ENCODE measurements around the gene ALDH1A2.

The ALDH1A2 gene

GRCh38 chr15:58060575-58060974, 4.9 kb downstream of the ALDH1A2 start:
- no peak for FAIRE-seq
- DNase-seq (ENCODE audit: insufficient read length, low spot score) = no peak
- TF ChIP-seq TAF1 (IDR thresholded peaks at IDR 0.05; ENCODE audit: low read depth, low read length) (no peak), POLR2A (IDR thresholded peaks at IDR 0.05; ENCODE audit: low read depth, low read length) (no peak), POLR2AphosphoS5 (IDR thresholded peaks at IDR 0.05; ENCODE audit: low read depth, low read length) (no peak), PAX5 (IDR thresholded peaks at IDR 0.05; ENCODE audit: insufficient read depth, low read length, severe bottlenecking) (no peak), SPI1 (IDR thresholded peaks at IDR 0.05; ENCODE audit: low read depth, low read length) (no peak), POU2F2 (IDR thresholded peaks at IDR 0.05; ENCODE audit: low read depth, low read length) (no peak)

GRCh38 chr15:58058729-58059128, 6.8 kb downstream of the ALDH1A2 start:
- FAIRE-seq = no peak
- TF ChIP-seq POU2F2 (IDR thresholded peaks at IDR 0.05; ENCODE audit: low read depth, low read length) (no peak), PAX5 (IDR thresholded peaks at IDR 0.05; ENCODE audit: insufficient read depth, low read length, severe bottlenecking) (no peak), SPI1 (IDR thresholded peaks at IDR 0.05; ENCODE audit: low read depth, low read length) (no peak), TAF1 (IDR thresholded peaks at IDR 0.05; ENCODE audit: low read depth, low read length) (no peak), POLR2AphosphoS5 (IDR thresholded peaks at IDR 0.05; ENCODE audit: low read depth, low read length) (no peak), POLR2A (IDR thresholded peaks at IDR 0.05; ENCODE audit: low read depth, low read length) (no peak)

GRCh38 chr15:58058073-58058472, 7.4 kb downstream of the ALDH1A2 start:
- DNase-seq (ENCODE audit: insufficient read length, low spot score) (no peak), FAIRE-seq (no peak)
- TF ChIP-seq POU2F2 (IDR thresholded peaks at IDR 0.05; ENCODE audit: low read depth, low read length) = no peak
- no peak for TF ChIP-seq TAF1 (IDR thresholded peaks at IDR 0.05; ENCODE audit: low read depth, low read length)
- TF ChIP-seq SPI1 (IDR thresholded peaks at IDR 0.05; ENCODE audit: low read depth, low read length) = peak; percentile 56; the same call in 1 of the 2 replicates
- no peak for TF ChIP-seq POLR2A (IDR thresholded peaks at IDR 0.05; ENCODE audit: low read depth, low read length)
- no peak for TF ChIP-seq PAX5 (IDR thresholded peaks at IDR 0.05; ENCODE audit: insufficient read depth, low read length, severe bottlenecking)
- no peak for TF ChIP-seq POLR2AphosphoS5 (IDR thresholded peaks at IDR 0.05; ENCODE audit: low read depth, low read length)

More at GRCh38 chr15:58058729-58059128, 6.8 kb downstream of the ALDH1A2 start:
- DNase-seq (ENCODE audit: insufficient read length, low spot score) = no peak

GRCh38 chr15:58057559-58057958, 8.0 kb downstream of the ALDH1A2 start:
- TF ChIP-seq POLR2A (IDR thresholded peaks at IDR 0.05; ENCODE audit: low read depth, low read length) = no peak
- no peak for TF ChIP-seq POLR2AphosphoS5 (IDR thresholded peaks at IDR 0.05; ENCODE audit: low read depth, low read length)
- no peak for TF ChIP-seq SPI1 (IDR thresholded peaks at IDR 0.05; ENCODE audit: low read depth, low read length)
- no peak for TF ChIP-seq TAF1 (IDR thresholded peaks at IDR 0.05; ENCODE audit: low read depth, low read length)
- no peak for TF ChIP-seq POU2F2 (IDR thresholded peaks at IDR 0.05; ENCODE audit: low read depth, low read length)
- no peak for TF ChIP-seq PAX5 (IDR thresholded peaks at IDR 0.05; ENCODE audit: insufficient read depth, low read length, severe bottlenecking)
- FAIRE-seq (no peak), DNase-seq (ENCODE audit: insufficient read length, low spot score) (no peak)

- no peak for DNase-seq (ENCODE audit: insufficient read length, low spot score)
- no peak for TF ChIP-seq POU2F2 (IDR thresholded peaks at IDR 0.05; ENCODE audit: low read depth, low read length)
- TF ChIP-seq POLR2AphosphoS5 (IDR thresholded peaks at IDR 0.05; ENCODE audit: low read depth, low read length) = no peak
- TF ChIP-seq SPI1 (IDR thresholded peaks at IDR 0.05; ENCODE audit: low read depth, low read length) = no peak
- TF ChIP-seq TAF1 (IDR thresholded peaks at IDR 0.05; ENCODE audit: low read depth, low read length) = no peak
- TF ChIP-seq PAX5 (IDR thresholded peaks at IDR 0.05; ENCODE audit: insufficient read depth, low read length, severe bottlenecking) = no peak
- no peak for TF ChIP-seq POLR2A (IDR thresholded peaks at IDR 0.05; ENCODE audit: low read depth, low read length)
- FAIRE-seq = no peak
Measured at GRCh38 chr15:58056015-58056414, 9.5 kb downstream of the ALDH1A2 start.

GRCh38 chr15:58053315-58054153, 12.0 kb downstream of the ALDH1A2 start:
- TF ChIP-seq PAX5 (IDR thresholded peaks at IDR 0.05; ENCODE audit: insufficient read depth, low read length, severe bottlenecking) (no peak), POLR2A (IDR thresholded peaks at IDR 0.05; ENCODE audit: low read depth, low read length) (no peak)
- FAIRE-seq (no peak), DNase-seq (ENCODE audit: insufficient read length, low spot score) (no peak)

GRCh38 chr15:58052334-58052733, 13.2 kb downstream of the ALDH1A2 start:
- FAIRE-seq = no peak
- TF ChIP-seq PAX5 (IDR thresholded peaks at IDR 0.05; ENCODE audit: insufficient read depth, low read length, severe bottlenecking) = no peak

GRCh38 chr15:58049520-58050227, 15.8 kb downstream of the ALDH1A2 start:
- FAIRE-seq (no peak), DNase-seq (ENCODE audit: insufficient read length, low spot score) (no peak)
- no peak for TF ChIP-seq POU2F2 (IDR thresholded peaks at IDR 0.05; ENCODE audit: low read depth, low read length)
- no peak for TF ChIP-seq POLR2AphosphoS5 (IDR thresholded peaks at IDR 0.05; ENCODE audit: low read depth, low read length)
- TF ChIP-seq TAF1 (IDR thresholded peaks at IDR 0.05; ENCODE audit: low read depth, low read length) = no peak

More at GRCh38 chr15:58052334-58052733, 13.2 kb downstream of the ALDH1A2 start:
- no peak for DNase-seq (ENCODE audit: insufficient read length, low spot score)

GRCh38 chr15:58048261-58048660, 17.2 kb downstream of the ALDH1A2 start:
- no peak for FAIRE-seq
- no peak for DNase-seq (ENCODE audit: insufficient read length, low spot score)
- TF ChIP-seq SPI1 (IDR thresholded peaks at IDR 0.05; ENCODE audit: low read depth, low read length) (no peak), POU2F2 (IDR thresholded peaks at IDR 0.05; ENCODE audit: low read depth, low read length) (no peak), POLR2A (IDR thresholded peaks at IDR 0.05; ENCODE audit: low read depth, low read length) (no peak), PAX5 (IDR thresholded peaks at IDR 0.05; ENCODE audit: insufficient read depth, low read length, severe bottlenecking) (no peak), POLR2AphosphoS5 (IDR thresholded peaks at IDR 0.05; ENCODE audit: low read depth, low read length) (no peak), TAF1 (IDR thresholded peaks at IDR 0.05; ENCODE audit: low read depth, low read length) (no peak)

GRCh38 chr15:58047149-58047548, 18.4 kb downstream of the ALDH1A2 start:
- DNase-seq (ENCODE audit: insufficient read length, low spot score) (no peak), FAIRE-seq (no peak)
- TF ChIP-seq POLR2AphosphoS5 (IDR thresholded peaks at IDR 0.05; ENCODE audit: low read depth, low read length) = no peak
- TF ChIP-seq POLR2A (IDR thresholded peaks at IDR 0.05; ENCODE audit: low read depth, low read length) = no peak
- no peak for TF ChIP-seq SPI1 (IDR thresholded peaks at IDR 0.05; ENCODE audit: low read depth, low read length)
- no peak for TF ChIP-seq TAF1 (IDR thresholded peaks at IDR 0.05; ENCODE audit: low read depth, low read length)
- no peak for TF ChIP-seq POU2F2 (IDR thresholded peaks at IDR 0.05; ENCODE audit: low read depth, low read length)

Data from GM12891 (cell line).